ENCODE data around the gene CRACR2B. TPM values are rescaled to one million over a fixed set of nuclear protein-coding genes. Genes with fewer than 3 reads are reported as not detected.

The CRACR2B gene
- total and polyA plus RNA-seq, 2 donors (not counting 1 experiment from before 2014, with no cell fraction given), result 9.7 to 67.7 TPM

DNA sequence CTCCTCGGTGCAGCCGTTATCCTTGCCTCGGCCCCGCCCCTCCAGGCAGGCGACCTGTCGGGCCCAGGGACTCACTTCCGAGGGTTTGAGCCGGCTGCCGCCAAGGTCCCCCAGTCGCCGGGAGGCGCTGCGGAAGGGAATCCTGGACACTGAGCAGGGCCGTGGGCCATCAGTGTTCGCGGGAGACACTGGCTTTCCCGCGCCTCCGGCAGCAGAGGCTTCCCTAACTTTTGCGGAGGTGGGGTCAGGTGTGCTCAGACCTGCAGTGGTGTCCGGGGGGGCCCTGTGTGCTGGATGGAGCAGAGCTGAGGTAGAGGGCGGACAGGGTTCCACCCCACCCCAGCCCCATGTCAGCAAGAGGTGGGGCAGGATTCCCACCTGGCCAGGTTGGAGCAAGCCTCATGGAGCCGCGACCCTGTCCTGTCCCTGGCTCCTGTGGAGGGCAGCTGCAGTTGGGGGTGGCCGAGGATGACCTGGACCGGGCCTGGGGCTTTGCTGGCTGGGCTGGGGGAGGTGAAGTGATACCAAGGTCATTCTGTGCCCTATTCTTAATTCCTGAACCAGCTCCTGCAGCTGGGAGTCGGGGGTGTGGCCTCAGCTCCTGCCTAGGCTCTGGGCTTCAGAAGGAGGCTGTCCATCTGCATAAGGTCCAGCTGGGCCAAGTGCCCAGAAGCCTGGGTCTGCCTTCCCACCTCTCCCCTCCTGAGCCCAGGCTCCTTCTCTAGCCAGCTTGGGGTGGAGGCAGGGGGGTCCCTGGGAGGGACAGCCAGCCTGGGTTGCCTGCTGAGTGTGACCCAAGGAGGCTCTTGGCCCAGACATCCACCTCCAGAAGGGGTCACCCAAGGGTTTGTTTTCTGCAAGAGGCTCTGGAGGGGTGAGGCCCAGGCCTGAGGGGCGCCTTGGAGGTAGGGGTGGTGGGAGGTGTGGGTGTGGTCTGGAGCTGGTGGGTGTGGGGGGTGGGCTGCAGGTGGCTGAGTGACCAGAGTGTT is 23.4 kb downstream of the CRACR2B start:
- TF ChIP-seq, protein P1, sequence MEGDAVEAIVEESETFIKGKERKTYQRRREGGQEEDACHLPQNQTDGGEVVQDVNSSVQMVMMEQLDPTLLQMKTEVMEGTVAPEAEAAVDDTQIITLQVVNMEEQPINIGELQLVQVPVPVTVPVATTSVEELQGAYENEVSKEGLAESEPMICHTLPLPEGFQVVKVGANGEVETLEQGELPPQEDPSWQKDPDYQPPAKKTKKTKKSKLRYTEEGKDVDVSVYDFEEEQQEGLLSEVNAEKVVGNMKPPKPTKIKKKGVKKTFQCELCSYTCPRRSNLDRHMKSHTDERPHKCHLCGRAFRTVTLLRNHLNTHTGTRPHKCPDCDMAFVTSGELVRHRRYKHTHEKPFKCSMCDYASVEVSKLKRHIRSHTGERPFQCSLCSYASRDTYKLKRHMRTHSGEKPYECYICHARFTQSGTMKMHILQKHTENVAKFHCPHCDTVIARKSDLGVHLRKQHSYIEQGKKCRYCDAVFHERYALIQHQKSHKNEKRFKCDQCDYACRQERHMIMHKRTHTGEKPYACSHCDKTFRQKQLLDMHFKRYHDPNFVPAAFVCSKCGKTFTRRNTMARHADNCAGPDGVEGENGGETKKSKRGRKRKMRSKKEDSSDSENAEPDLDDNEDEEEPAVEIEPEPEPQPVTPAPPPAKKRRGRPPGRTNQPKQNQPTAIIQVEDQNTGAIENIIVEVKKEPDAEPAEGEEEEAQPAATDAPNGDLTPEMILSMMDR (IDR thresholded peaks at IDR 0.05), result no peak
- no peak for TF ChIP-seq EZH2 (IDR thresholded peaks at IDR 0.05; ENCODE audit: borderline replicate concordance, insufficient read depth, low read depth, low read length, poor library complexity, severe bottlenecking)
- DNase-seq (peak; percentile 39), ATAC-seq (ENCODE audit: low read depth) (no peak)
- Histone ChIP-seq H3K79me2 (ENCODE audit: control insufficient read depth, insufficient read depth, low read length) (no peaks in the 10 kb centered on the region), H3K9me3 (ENCODE audit: control extremely low read depth in 1 of 3, control insufficient read depth in 2 of 3, insufficient read depth in 1 of 3, low read length in 2 of 3) (no peaks in the 10 kb centered on the region), H3K4me2 (replicated peaks; ENCODE audit: low read depth, low read length, poor library complexity, severe bottlenecking) (no peak overlapping the region), H3K36me3 (replicated peaks in 1 of 2; ENCODE audit: control extremely low read depth in 1 of 2, control insufficient read depth in 1 of 2, extremely low read depth in 1 of 2, insufficient read depth in 2 of 2, low read length in 1 of 2) (no peaks in the 10 kb centered on the region), H3K27ac (ENCODE audit: low read length in 2 of 2) (no peak overlapping the region), H3K9ac (ENCODE audit: low read length) (no peak overlapping the region), H3K27me3 (replicated peaks in 1 of 4; ENCODE audit: control extremely low read depth in 1 of 4, control insufficient read depth in 3 of 4, insufficient read depth in 4 of 4, low read length in 3 of 4) (peaks cover 0 to 26% (median 6%) of the 10 kb centered on the region in 4 experiments), H3K4me3 (ENCODE audit: control extremely low read depth in 1 of 5, extremely low read depth in 1 of 5, insufficient read depth in 1 of 5, low read depth in 2 of 5, low read length in 4 of 5) (no peak overlapping the region), H2AFZ (ENCODE audit: insufficient read depth, low read depth, low read length, poor library complexity, severe bottlenecking) (no peak overlapping the region), H4K20me1 (ENCODE audit: control insufficient read depth, insufficient read depth, low read length, poor library complexity, severe bottlenecking) (peaks cover 8% of the 10 kb centered on the region), H3K4me1 (ENCODE audit: control insufficient read depth in 2 of 2, insufficient read depth in 2 of 2, low read length in 2 of 2) (peaks cover 11 to 15% of the 10 kb centered on the region in 2 donors)
- POLR2A ChIA-PET, result no interaction called here
- CTCF ChIA-PET, result no interaction called here
- WGBS (ENCODE audit: insufficient coverage), result 95% methylated on average over 28 of the region's 28 CpGs
- Mint-ChIP-seq H3K4me3 (peak overlapping the region; percentile 57), H3K27me3 (peaks cover 3% of the 10 kb centered on the region), H3K27ac (no peak overlapping the region), H3K4me1 (peaks cover 6% of the 10 kb centered on the region), H3K9me3 (ENCODE audit: insufficient read depth) (no peaks in the 10 kb centered on the region)
- intact Hi-C loops (cut with micrococcal nuclease), result no loop called here

DNA sequence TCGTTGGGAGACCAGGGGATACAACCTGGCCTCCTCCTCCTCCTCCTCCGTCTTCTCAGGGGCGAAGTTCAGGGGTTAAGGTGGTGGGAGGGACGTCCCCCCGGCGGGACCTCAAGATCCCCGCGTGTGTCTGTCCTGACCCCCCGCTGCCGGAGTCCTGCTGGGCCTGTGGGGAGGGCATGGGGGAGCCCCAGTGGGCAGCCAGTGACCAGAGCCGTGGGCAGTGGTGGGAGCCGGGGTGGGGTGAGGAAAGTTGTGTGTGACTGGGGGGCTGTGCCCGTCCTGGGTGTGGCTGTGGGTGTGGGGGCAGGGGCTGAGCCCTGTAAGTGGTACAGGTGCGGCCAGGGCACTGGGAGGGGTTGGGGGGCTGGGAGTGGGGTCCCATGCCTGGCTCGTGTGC is 25.0 kb downstream of the CRACR2B start:
- Histone ChIP-seq H4K20me1 (ENCODE audit: control insufficient read depth, insufficient read depth, low read length, poor library complexity, severe bottlenecking) (peaks cover 8% of the 10 kb centered on the region), H3K4me3 (ENCODE audit: control extremely low read depth in 1 of 5, extremely low read depth in 1 of 5, insufficient read depth in 1 of 5, low read depth in 2 of 5, low read length in 4 of 5) (no peak overlapping the region), H3K4me2 (replicated peaks; ENCODE audit: low read depth, low read length, poor library complexity, severe bottlenecking) (no peak overlapping the region), H3K9me3 (ENCODE audit: control extremely low read depth in 1 of 3, control insufficient read depth in 2 of 3, insufficient read depth in 1 of 3, low read length in 2 of 3) (no peaks in the 10 kb centered on the region), H2AFZ (ENCODE audit: insufficient read depth, low read depth, low read length, poor library complexity, severe bottlenecking) (no peak overlapping the region), H3K9ac (ENCODE audit: low read length) (no peak overlapping the region), H3K27me3 (replicated peaks in 1 of 4; ENCODE audit: control extremely low read depth in 1 of 4, control insufficient read depth in 3 of 4, insufficient read depth in 4 of 4, low read length in 3 of 4) (peaks cover 0 to 17% (median 5%) of the 10 kb centered on the region in 4 experiments), H3K36me3 (replicated peaks in 1 of 2; ENCODE audit: control extremely low read depth in 1 of 2, control insufficient read depth in 1 of 2, extremely low read depth in 1 of 2, insufficient read depth in 2 of 2, low read length in 1 of 2) (no peaks in the 10 kb centered on the region), H3K27ac (ENCODE audit: low read length in 2 of 2) (no peak overlapping the region), H3K4me1 (ENCODE audit: control insufficient read depth in 2 of 2, insufficient read depth in 2 of 2, low read length in 2 of 2) (peaks cover 11 to 15% of the 10 kb centered on the region in 2 donors), H3K79me2 (ENCODE audit: control insufficient read depth, insufficient read depth, low read length) (no peaks in the 10 kb centered on the region)
- 93% methylated on average over 5 of the region's 15 CpGs for WGBS (ENCODE audit: insufficient coverage)
- H3K4me1 Mint-ChIP-seq, result peaks cover 6% of the 10 kb centered on the region
- intact Hi-C loops (cut with micrococcal nuclease), result no loop called here
- CTCF ChIA-PET, result no interaction called here
- POLR2A ChIA-PET, result no interaction called here
- no peak overlapping the region for H3K27ac Mint-ChIP-seq
- H3K4me3 Mint-ChIP-seq, result no peak overlapping the region
- ATAC-seq (ENCODE audit: low read depth), result no peak
- H3K9me3 Mint-ChIP-seq (ENCODE audit: insufficient read depth), result no peaks in the 10 kb centered on the region
- H3K27me3 Mint-ChIP-seq, result peaks cover 3% of the 10 kb centered on the region
- TF ChIP-seq, protein P1 (IDR thresholded peaks at IDR 0.05), result no peak
- no peak for TF ChIP-seq EZH2 (IDR thresholded peaks at IDR 0.05; ENCODE audit: borderline replicate concordance, insufficient read depth, low read depth, low read length, poor library complexity, severe bottlenecking)
- no peak for DNase-seq
